ENCODE results near the gene ZFAND3.

GRCh38 chr6:37784585-37784967 lies 35.0 kb upstream of the ZFAND3 start:
- no peak for TF ChIP-seq CTCF (conservative IDR thresholded peaks at IDR 0.05; ENCODE audit: low read length)
- TF ChIP-seq EZH2phosphoT487 (IDR thresholded peaks at IDR 0.05; ENCODE audit: borderline replicate concordance, low read depth, low read length) = no peak

All from OCI-LY7 (cell line).